ENCODE results near the gene CBR3. TPM values are rescaled to one million over a fixed set of nuclear protein-coding genes. Genes with fewer than 3 reads are reported as not detected.

CBR3 gene
- total RNA-seq = 4.3 TPM
- long read RNA-seq, partial matches to known transcripts = 0 of 19 reads
- long read RNA-seq, other reads (novel, unspliced or antisense) = 16 of 19 reads

DNA sequence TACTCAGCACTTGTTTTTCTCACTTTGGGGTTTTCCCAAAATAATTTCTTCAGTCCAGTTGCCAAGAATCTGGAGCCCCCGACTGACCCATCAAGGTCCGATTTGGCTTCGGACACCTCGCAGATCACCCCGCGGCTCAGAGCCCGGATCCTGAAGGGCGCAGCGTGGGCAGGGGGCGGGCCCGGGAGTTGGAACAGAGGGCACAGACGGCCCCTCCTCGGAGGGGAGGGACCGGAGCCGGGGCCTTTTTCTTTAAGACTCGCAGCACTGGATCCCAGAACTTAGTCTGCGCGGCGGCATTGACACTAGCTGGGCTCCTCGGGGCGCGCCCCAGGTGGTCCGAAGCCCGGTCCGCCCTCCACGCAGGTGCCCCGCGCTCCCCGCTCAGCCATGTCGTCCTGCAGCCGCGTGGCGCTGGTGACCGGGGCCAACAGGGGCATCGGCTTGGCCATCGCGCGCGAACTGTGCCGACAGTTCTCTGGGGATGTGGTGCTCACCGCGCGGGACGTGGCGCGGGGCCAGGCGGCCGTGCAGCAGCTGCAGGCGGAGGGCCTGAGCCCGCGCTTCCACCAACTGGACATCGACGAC lies at the start of gene CBR3:
Gene CBR3 (plus strand): TSS at position 277 of the 588 bp plus-strand sequence. CDS start 114 bp downstream, at position 391.
- Histone ChIP-seq H3K9me3 (no peaks in the 10 kb centered on the region), H3K27ac (peak within 1 kb of the TSS; percentile 86), H3K27me3 (ENCODE audit: low read depth) (no peaks in the 10 kb centered on the region), H3K36me3 (no peaks in the 10 kb centered on the region), H3K4me1 (peaks cover 23% of the 10 kb centered on the region), H3K4me3 (peak within 1 kb of the TSS; percentile 72)
- TF ChIP-seq, protein P1, sequence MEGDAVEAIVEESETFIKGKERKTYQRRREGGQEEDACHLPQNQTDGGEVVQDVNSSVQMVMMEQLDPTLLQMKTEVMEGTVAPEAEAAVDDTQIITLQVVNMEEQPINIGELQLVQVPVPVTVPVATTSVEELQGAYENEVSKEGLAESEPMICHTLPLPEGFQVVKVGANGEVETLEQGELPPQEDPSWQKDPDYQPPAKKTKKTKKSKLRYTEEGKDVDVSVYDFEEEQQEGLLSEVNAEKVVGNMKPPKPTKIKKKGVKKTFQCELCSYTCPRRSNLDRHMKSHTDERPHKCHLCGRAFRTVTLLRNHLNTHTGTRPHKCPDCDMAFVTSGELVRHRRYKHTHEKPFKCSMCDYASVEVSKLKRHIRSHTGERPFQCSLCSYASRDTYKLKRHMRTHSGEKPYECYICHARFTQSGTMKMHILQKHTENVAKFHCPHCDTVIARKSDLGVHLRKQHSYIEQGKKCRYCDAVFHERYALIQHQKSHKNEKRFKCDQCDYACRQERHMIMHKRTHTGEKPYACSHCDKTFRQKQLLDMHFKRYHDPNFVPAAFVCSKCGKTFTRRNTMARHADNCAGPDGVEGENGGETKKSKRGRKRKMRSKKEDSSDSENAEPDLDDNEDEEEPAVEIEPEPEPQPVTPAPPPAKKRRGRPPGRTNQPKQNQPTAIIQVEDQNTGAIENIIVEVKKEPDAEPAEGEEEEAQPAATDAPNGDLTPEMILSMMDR (IDR thresholded peaks at IDR 0.05) = no peak
- ATAC-seq = peak; percentile 63
- intact Hi-C loops (cut with DNase I) = no loop called here
- peak; percentile 68 for DNase-seq

- Histone ChIP-seq H3K4me1 (no peaks in the 10 kb centered on the region), H3K27me3 (ENCODE audit: low read depth) (no peaks in the 10 kb centered on the region), H3K4me3 (no peak overlapping the region), H3K9me3 (no peaks in the 10 kb centered on the region), H3K27ac (no peak overlapping the region), H3K36me3 (no peaks in the 10 kb centered on the region)
- TF ChIP-seq, protein P1 (IDR thresholded peaks at IDR 0.05) = no peak
- intact Hi-C loops (cut with DNase I) = no loop called here
- DNase-seq (no peak), ATAC-seq (no peak)
Observed at GRCh38 chr21:36087362-36088138, 47.3 kb upstream of the CBR3 start.

DNA sequence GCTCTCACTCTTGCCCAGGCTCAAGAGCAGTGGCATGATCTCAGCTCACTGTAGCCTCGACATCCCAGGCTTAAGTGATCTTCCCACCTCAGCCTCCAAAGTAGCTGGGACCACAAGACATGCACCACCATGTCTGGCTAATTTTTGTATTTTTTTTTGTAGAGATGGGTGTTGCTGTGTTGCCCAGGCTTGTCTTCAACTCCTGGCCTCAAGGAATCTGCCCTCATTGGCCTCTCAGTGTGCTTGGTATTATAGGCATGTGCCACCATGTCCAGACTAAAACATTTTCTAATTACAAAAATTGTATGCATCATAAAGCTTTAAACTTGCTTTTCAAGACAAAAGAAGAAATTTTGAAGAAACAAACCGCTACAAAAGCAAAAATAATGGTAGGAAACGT lies 44.9 kb upstream of the CBR3 start:
- TF ChIP-seq, protein P1 (IDR thresholded peaks at IDR 0.05) = no peak
- Histone ChIP-seq H3K36me3 (no peaks in the 10 kb centered on the region), H3K4me3 (no peak overlapping the region), H3K27ac (no peak overlapping the region), H3K4me1 (no peaks in the 10 kb centered on the region), H3K9me3 (peaks cover 5% of the 10 kb centered on the region), H3K27me3 (ENCODE audit: low read depth) (no peaks in the 10 kb centered on the region)
- intact Hi-C loops (cut with DNase I) = no loop called here
- ATAC-seq (no peak), DNase-seq (no peak)

DNA sequence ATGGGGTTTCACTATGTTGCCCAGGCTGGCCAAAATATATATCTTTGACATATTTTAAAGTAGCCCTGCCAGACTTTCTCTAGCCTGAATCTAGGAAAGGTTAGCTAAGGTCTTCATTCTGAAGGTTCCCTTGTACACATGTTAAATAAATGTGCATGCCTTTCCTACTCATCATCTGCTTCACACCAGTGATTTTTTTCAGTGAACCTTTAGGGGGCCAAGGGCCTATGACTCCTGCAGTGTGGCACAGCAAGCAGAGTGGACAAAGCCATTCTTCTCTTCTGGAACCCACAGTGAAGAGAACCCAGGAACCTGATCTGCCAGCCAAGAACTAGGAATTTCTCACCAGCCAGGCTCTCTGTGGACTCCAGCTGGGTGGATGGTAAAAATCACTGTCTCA lies 42.2 kb upstream of the CBR3 start:
- TF ChIP-seq, protein P1 (IDR thresholded peaks at IDR 0.05) = no peak
- no peak for ATAC-seq
- Histone ChIP-seq H3K4me3 (no peak overlapping the region), H3K9me3 (peaks cover 5% of the 10 kb centered on the region), H3K27me3 (ENCODE audit: low read depth) (no peaks in the 10 kb centered on the region), H3K27ac (no peak overlapping the region), H3K36me3 (no peaks in the 10 kb centered on the region), H3K4me1 (no peaks in the 10 kb centered on the region)
- DNase-seq = no peak
- intact Hi-C loops (cut with DNase I) = no loop called here

DNA sequence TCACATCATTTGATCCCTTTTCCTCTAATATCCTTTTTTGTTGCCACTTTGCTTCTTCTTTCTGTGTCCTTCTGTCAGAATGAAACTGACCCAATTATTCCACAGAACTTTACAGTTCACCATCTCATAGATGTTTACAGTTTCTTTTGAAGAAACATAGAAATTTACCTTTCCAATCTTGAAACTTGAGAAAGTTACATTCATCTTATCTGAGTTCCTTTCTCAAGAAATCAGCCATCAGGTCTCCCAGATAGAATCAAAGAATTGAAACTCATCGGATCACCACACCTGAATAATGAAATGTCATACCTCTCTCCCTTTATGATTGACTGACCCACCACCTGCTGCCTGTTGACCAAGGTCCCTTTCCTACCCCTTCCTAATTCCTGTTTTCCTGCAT lies 41.4 kb upstream of the CBR3 start:
- DNase-seq = no peak
- intact Hi-C loops (cut with DNase I) = no loop called here
- ATAC-seq = no peak
- no peaks in the 10 kb centered on the region for H3K27me3 ChIP-seq (ENCODE audit: low read depth)
- H3K36me3 ChIP-seq = no peaks in the 10 kb centered on the region
- H3K4me3 ChIP-seq = no peak overlapping the region
- H3K27ac ChIP-seq = no peak overlapping the region
- TF ChIP-seq, protein P1 (IDR thresholded peaks at IDR 0.05) = no peak
- H3K9me3 ChIP-seq = peaks cover 5% of the 10 kb centered on the region
- H3K4me1 ChIP-seq = no peaks in the 10 kb centered on the region
